Subcutaneous adipose tissue (tissue), 4 donors: ENCODE data around the gene MIGA2. TPM values are rescaled to one million over a fixed set of nuclear protein-coding genes. Genes with fewer than 3 reads are reported as not detected.

Experiments used
- total RNA-seq, 4 donors: library from RNA; depleted of rRNA; stranded (reverse); fragments of >200 nt; gene quantifications; one replicate each; pipeline ENCODE4 v1.1.0, GENCODE V29; 2016
- TF ChIP-seq, protein P1 (sequence below): fragments of 450-650 bp; IDR thresholded peaks from one replicate; pipeline ENCODE4 v1.5.1; 2016; ENCODE audit warnings: low read depth, mild to moderate bottlenecking, control low read depth, antibody characterized with exemption, moderate library complexity

The MIGA2 gene
- total RNA-seq, 4 donors from 2014 or later: 8.8 to 50.5 (median 12.4) TPM

- TF ChIP-seq, protein P1, sequence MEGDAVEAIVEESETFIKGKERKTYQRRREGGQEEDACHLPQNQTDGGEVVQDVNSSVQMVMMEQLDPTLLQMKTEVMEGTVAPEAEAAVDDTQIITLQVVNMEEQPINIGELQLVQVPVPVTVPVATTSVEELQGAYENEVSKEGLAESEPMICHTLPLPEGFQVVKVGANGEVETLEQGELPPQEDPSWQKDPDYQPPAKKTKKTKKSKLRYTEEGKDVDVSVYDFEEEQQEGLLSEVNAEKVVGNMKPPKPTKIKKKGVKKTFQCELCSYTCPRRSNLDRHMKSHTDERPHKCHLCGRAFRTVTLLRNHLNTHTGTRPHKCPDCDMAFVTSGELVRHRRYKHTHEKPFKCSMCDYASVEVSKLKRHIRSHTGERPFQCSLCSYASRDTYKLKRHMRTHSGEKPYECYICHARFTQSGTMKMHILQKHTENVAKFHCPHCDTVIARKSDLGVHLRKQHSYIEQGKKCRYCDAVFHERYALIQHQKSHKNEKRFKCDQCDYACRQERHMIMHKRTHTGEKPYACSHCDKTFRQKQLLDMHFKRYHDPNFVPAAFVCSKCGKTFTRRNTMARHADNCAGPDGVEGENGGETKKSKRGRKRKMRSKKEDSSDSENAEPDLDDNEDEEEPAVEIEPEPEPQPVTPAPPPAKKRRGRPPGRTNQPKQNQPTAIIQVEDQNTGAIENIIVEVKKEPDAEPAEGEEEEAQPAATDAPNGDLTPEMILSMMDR: no peak
Measured at GRCh38 chr9:129030191-129030590, 6.2 kb upstream of the MIGA2 start.

- TF ChIP-seq, protein P1: no peak
Measured at GRCh38 chr9:129031514-129031913, 4.9 kb upstream of the MIGA2 start.

GRCh38 chr9:129032541-129033159 lies 3.8 kb upstream of the MIGA2 start:
- TF ChIP-seq, protein P1: no peak

- TF ChIP-seq, protein P1: no peak
Measured at GRCh38 chr9:129033216-129033615, 3.2 kb upstream of the MIGA2 start.

DNA sequence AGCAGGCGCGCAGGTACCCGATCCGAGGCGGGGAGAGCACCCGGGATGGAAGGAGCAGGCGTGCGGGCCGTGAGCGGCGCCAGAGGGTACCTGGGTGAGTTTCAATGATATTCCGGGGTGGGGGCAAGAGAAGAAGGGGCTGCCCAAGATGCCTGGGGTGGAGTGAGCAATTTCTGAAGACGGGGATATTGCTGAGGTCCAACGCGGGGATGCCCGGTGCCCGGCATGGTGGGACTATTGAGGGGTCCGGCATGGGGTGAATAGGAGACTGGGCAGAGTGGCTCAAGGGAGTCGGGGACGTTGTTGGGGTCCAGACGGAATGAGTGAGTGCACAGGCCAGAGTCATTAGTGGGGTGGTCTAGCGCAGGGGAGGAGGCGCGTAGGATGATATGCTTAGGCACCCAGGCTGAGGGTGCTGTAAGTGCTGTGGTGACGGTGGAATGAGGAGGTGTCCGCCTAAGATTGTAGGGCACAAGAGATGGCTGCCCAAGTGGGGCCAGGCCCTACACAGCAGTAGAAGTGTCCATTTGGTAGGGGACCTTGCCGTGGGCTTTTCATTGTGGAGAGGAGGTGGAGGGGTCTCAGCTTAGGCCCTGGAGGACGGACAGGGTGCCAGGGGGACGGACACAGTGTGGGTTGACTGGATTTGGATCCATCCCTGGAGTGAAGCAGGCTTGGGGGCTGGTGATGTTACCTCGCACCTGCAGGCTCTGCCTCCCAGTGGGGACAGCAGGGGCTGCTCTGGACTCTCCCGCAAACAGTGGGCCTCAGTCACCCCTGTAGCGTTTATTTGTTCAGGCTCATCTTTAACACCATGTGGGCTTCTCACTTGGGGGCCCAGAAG lies 719 bp downstream of the MIGA2 start:
- TF ChIP-seq, protein P1: no peak

DNA sequence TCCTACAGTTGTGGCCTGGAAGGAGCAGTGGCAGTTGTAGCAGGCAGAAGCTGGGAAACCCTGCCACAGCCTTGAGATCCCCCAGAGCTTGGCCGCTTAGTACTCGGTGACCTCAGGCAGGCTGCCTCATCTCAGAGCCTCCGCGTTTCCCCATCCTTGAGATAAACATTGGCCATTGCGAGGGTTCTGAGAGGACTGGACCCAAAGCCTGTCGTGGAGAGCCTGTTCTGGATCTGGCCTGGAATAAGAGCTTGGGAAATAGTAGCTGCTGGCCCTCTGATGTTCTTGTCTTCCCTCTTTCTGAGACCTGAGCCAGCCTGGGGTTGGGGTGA lies 1.3 kb downstream of the MIGA2 start:
- TF ChIP-seq, protein P1: no peak

- TF ChIP-seq, protein P1: no peak
Measured at GRCh38 chr9:129038109-129038852, 1.9 kb downstream of the MIGA2 start.
